ENCODE results near the gene EVPLL. TPM values are rescaled to one million over a fixed set of nuclear protein-coding genes. Genes with fewer than 3 reads are reported as not detected.

Gene EVPLL
- total and polyA plus RNA-seq, 4 donors, result 1.1 to 4.3 (median 3.0) TPM

DNA sequence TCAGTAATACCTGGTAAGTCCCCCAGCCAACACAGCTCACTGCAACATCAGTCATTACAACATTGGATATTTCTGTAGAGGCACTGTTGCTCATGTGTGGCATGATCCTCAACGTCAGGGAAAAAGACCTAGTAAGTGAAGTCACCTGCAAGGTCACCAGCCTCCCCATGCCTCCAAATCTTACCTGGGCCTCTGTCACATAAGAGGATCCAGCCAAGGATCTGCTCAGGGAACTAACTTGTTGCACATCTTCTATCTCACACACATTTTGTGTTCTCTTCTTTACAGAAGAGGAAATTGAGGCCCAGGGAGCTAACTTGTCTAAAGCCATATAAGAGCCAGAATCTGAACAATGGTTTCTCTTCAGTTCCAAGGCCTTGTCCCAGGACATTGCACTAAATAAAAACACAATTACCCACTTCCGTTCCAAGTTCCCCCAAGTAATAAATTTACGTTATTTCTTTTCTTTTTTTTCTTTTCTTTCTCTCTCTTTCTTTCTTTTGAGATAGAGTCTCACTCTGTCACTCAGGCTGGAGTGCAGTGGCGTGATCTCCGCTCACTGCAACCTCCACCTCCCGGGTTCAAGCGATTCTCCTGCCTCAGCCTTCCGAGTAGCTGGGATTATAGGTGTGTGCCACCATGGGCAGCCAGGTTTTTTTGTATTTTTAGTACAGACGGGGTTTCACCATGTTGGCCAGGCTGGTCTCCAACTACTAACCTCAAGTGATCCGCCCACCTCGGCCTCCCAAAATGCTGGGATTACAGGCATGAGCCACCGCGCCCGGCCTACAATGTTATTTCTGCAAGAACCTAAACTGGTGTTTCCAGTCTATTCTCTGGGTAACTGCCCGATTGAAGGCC lies 15.5 kb upstream of the EVPLL start:
- Histone ChIP-seq H3K27ac (ENCODE audit: low read depth in 1 of 2, low read length in 1 of 2) (no peak overlapping the region), H3K9me3 (ENCODE audit: control insufficient read depth in 4 of 4, insufficient read depth in 3 of 4, low read length in 3 of 4) (no peaks in the 10 kb centered on the region), H3K4me1 (ENCODE audit: control insufficient read depth in 5 of 5, insufficient read depth in 5 of 5, low read length in 5 of 5) (peaks cover 0 to 8% (median 0%) of the 10 kb centered on the region in 5 donors), H3K27me3 (ENCODE audit: control insufficient read depth in 3 of 3, insufficient read depth in 3 of 3, low read length in 2 of 3) (no peaks in the 10 kb centered on the region), H3K36me3 (ENCODE audit: control insufficient read depth in 4 of 4, insufficient read depth in 4 of 4, low read length in 4 of 4) (peaks cover 0 to 2% (median under 1%) of the 10 kb centered on the region in 4 donors), H3K4me3 (no peak overlapping the region), H3K9ac (ENCODE audit: insufficient read depth in 1 of 2, low read length in 2 of 2) (peak overlapping the region in 1 of 2 donors; percentile 78)
- WGBS, 2 donors, result 62 to 69% methylated on average over 15 of the region's 15 CpGs
- no peak for DNase-seq
- no peak for ATAC-seq (ENCODE audit: insufficient read depth, low FRiP score)
- TF ChIP-seq, protein P1, sequence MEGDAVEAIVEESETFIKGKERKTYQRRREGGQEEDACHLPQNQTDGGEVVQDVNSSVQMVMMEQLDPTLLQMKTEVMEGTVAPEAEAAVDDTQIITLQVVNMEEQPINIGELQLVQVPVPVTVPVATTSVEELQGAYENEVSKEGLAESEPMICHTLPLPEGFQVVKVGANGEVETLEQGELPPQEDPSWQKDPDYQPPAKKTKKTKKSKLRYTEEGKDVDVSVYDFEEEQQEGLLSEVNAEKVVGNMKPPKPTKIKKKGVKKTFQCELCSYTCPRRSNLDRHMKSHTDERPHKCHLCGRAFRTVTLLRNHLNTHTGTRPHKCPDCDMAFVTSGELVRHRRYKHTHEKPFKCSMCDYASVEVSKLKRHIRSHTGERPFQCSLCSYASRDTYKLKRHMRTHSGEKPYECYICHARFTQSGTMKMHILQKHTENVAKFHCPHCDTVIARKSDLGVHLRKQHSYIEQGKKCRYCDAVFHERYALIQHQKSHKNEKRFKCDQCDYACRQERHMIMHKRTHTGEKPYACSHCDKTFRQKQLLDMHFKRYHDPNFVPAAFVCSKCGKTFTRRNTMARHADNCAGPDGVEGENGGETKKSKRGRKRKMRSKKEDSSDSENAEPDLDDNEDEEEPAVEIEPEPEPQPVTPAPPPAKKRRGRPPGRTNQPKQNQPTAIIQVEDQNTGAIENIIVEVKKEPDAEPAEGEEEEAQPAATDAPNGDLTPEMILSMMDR (IDR thresholded peaks at IDR 0.05; ENCODE audit: control extremely low read depth, extremely low read depth), result no peak

DNA sequence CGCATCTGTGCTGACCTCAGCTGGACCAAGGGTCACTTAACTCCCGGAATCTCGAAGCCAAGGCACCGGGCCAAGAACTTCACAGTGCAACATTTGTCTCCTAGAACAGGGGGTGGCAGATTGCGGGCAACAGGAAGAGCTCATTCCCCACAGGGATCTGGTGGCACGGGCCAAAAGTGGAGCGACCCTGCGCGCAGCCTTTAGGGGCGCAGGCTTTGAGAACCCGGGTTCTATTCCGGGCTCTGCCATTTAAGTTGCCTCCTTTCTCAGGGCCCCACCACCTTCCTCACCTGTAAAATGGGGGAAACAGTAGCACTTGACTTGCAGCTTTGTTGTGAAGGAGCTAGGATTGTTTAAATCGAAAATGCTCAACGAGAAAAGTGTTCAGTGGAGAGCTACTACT lies 14.9 kb upstream of the EVPLL start:
- TF ChIP-seq, protein P1 (IDR thresholded peaks at IDR 0.05; ENCODE audit: control extremely low read depth, extremely low read depth), result no peak
- Histone ChIP-seq H3K4me3 (peak overlapping the region; percentile 75), H3K27me3 (ENCODE audit: control insufficient read depth in 3 of 3, insufficient read depth in 3 of 3, low read length in 2 of 3) (no peaks in the 10 kb centered on the region), H3K36me3 (ENCODE audit: control insufficient read depth in 4 of 4, insufficient read depth in 4 of 4, low read length in 4 of 4) (peaks cover 0 to 2% (median under 1%) of the 10 kb centered on the region in 4 donors), H3K4me1 (ENCODE audit: control insufficient read depth in 5 of 5, insufficient read depth in 5 of 5, low read length in 5 of 5) (peaks cover 0 to 8% (median 0%) of the 10 kb centered on the region in 5 donors), H3K9me3 (ENCODE audit: control insufficient read depth in 4 of 4, insufficient read depth in 3 of 4, low read length in 3 of 4) (no peaks in the 10 kb centered on the region), H3K27ac (ENCODE audit: low read depth in 1 of 2, low read length in 1 of 2) (peak overlapping the region; percentile 40 to 85), H3K9ac (ENCODE audit: insufficient read depth in 1 of 2, low read length in 2 of 2) (peak overlapping the region; percentile 46 to 78)
- ATAC-seq (ENCODE audit: insufficient read depth, low FRiP score), result no peak
- WGBS, 2 donors, result 5 to 6% methylated on average over 14 of the region's 14 CpGs
- DNase-seq, result peak; percentile 30 to 40 (median 31)

DNA sequence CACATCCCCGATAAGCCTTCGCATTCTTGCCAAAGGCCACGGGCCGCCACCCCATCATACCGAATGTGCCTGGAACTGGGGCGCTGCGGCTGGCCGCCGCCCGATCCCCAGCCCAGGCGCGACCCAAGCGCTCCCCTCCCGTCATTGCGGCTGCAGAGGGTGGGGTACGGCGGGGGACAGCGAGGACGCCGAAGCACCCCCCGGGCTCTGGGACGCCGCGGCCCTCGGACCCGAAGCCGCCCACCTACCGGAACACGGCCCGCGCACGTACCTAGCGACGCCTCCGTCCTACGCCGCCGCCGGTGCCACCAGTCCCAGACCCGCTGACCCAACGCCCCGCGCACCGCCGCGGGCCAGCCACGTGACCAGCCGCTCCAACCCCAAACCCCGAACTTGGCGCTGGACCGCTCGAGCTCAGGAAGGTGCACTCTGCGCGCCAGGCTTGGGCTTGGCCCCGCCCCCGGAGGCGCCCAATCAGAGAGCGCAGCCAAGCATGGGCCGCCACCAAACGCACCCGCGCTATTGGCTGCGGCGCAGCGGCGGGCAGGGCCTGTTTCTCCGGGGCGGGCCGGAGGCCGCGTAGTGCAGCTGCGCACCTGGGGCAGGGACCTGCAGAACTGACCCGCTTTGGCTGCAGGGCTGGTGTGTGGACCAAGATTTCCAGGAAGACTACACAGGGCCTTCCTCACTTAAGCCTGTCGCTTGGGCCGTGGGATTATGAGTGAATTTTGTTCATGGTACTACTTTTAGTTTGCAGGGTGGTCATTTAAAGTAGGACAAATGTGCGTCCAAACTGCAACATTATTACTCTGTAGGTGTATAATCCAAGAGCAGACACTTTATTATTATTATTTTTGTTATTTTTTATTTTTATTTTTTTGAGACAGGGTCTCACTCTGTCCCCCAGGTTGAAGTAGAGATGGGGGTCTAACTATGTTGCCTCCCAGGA lies 14.2 kb upstream of the EVPLL start, which contains the start of gene SHMT1:
TSS of gene SHMT1 (minus strand) at position 450 of the 949 bp plus-strand sequence. CDS start 7,569 bp downstream, outside the sequence.
- Histone ChIP-seq H3K9me3 (ENCODE audit: control insufficient read depth in 4 of 4, insufficient read depth in 3 of 4, low read length in 3 of 4) (no peaks in the 10 kb centered on the region), H3K4me1 (ENCODE audit: control insufficient read depth in 5 of 5, insufficient read depth in 5 of 5, low read length in 5 of 5) (peaks cover 0 to 8% (median 0%) of the 10 kb centered on the region in 5 donors), H3K27ac (ENCODE audit: low read depth in 1 of 2, low read length in 1 of 2) (peak within 1 kb of the TSS; percentile 40 to 85), H3K4me3 (peak within 1 kb of the TSS; percentile 75), H3K27me3 (ENCODE audit: control insufficient read depth in 3 of 3, insufficient read depth in 3 of 3, low read length in 2 of 3) (no peaks in the 10 kb centered on the region), H3K9ac (ENCODE audit: insufficient read depth in 1 of 2, low read length in 2 of 2) (peak within 1 kb of the TSS; percentile 46 to 78), H3K36me3 (ENCODE audit: control insufficient read depth in 4 of 4, insufficient read depth in 4 of 4, low read length in 4 of 4) (peaks cover 0 to 2% (median under 1%) of the 10 kb centered on the region in 4 donors)
- TF ChIP-seq, protein P1 (IDR thresholded peaks at IDR 0.05; ENCODE audit: control extremely low read depth, extremely low read depth), result no peak
- ATAC-seq (ENCODE audit: insufficient read depth, low FRiP score), result peak; percentile 100
- 0% methylated on average over 63 to 76 of the region's 76 CpGs for WGBS, 2 donors
- DNase-seq, result peak; percentile 89 to 94 (median 90)
